ENCODE results near the gene MYRIP.

The MYRIP gene

GRCh38 chr3:40242638-40243037 is 433.2 kb downstream of the MYRIP start:
- Histone ChIP-seq H3K4me3 (ENCODE audit: low read length) (no peak overlapping the region), H3K27ac (ENCODE audit: low read depth, low read length) (no peak overlapping the region), H4K20me1 (ENCODE audit: control insufficient read depth, insufficient read depth, low read depth, low read length) (no peaks in the 10 kb centered on the region), H3F3A (ENCODE audit: control insufficient read depth, insufficient read depth) (no peaks in the 10 kb centered on the region), H3K4me1 (ENCODE audit: control insufficient read depth, low read length) (no peaks in the 10 kb centered on the region), H3K9me3 (ENCODE audit: control insufficient read depth, insufficient read depth, low read length) (no peaks in the 10 kb centered on the region), H3K4me2 (ENCODE audit: low read length) (no peak overlapping the region), H3K9me2 (replicated peaks; ENCODE audit: control insufficient read depth, low read length) (no peaks in the 10 kb centered on the region), H3K79me2 (ENCODE audit: control insufficient read depth, low read length) (no peaks in the 10 kb centered on the region), H3K36me3 (ENCODE audit: control insufficient read depth, low read length) (no peaks in the 10 kb centered on the region), H3K27me3 (ENCODE audit: control insufficient read depth, low read length) (no peaks in the 10 kb centered on the region)
- no peak for TF ChIP-seq EZH2phosphoT487 (IDR thresholded peaks at IDR 0.05; ENCODE audit: borderline replicate concordance, low read length)
- TF ChIP-seq CTCF (IDR thresholded peaks at IDR 0.05; ENCODE audit: low read depth, low read length, poor library complexity, severe bottlenecking): no peak

- H3K36me3 ChIP-seq (ENCODE audit: control insufficient read depth, low read length): no peaks in the 10 kb centered on the region
- TF ChIP-seq CTCF (IDR thresholded peaks at IDR 0.05; ENCODE audit: low read depth, low read length, poor library complexity, severe bottlenecking) (no peak), EZH2phosphoT487 (IDR thresholded peaks at IDR 0.05; ENCODE audit: borderline replicate concordance, low read length) (no peak)
- H3K4me1 ChIP-seq (ENCODE audit: control insufficient read depth, low read length): no peaks in the 10 kb centered on the region
- H3K4me2 ChIP-seq (ENCODE audit: low read length): no peak overlapping the region
- no peaks in the 10 kb centered on the region for H3K9me3 ChIP-seq (ENCODE audit: control insufficient read depth, insufficient read depth, low read length)
- no peaks in the 10 kb centered on the region for H3K79me2 ChIP-seq (ENCODE audit: control insufficient read depth, low read length)
- H4K20me1 ChIP-seq (ENCODE audit: control insufficient read depth, insufficient read depth, low read depth, low read length): no peaks in the 10 kb centered on the region
- no peaks in the 10 kb centered on the region for H3K27me3 ChIP-seq (ENCODE audit: control insufficient read depth, low read length)
- no peak overlapping the region for H3K4me3 ChIP-seq (ENCODE audit: low read length)
- H3K27ac ChIP-seq (ENCODE audit: low read depth, low read length): no peak overlapping the region
- H3K9me2 ChIP-seq (replicated peaks; ENCODE audit: control insufficient read depth, low read length): no peaks in the 10 kb centered on the region
- H3F3A ChIP-seq (ENCODE audit: control insufficient read depth, insufficient read depth): no peaks in the 10 kb centered on the region
Observed at GRCh38 chr3:40243056-40243455, 433.6 kb downstream of the MYRIP start.

GRCh38 chr3:40247714-40248454 is 438.5 kb downstream of the MYRIP start:
- Histone ChIP-seq H3K27ac (ENCODE audit: low read depth, low read length) (no peak overlapping the region), H3K9me3 (ENCODE audit: control insufficient read depth, insufficient read depth, low read length) (no peaks in the 10 kb centered on the region), H3K4me2 (ENCODE audit: low read length) (no peak overlapping the region), H3K27me3 (ENCODE audit: control insufficient read depth, low read length) (no peaks in the 10 kb centered on the region), H3K9me2 (replicated peaks; ENCODE audit: control insufficient read depth, low read length) (no peaks in the 10 kb centered on the region), H3K4me3 (ENCODE audit: low read length) (no peak overlapping the region), H4K20me1 (ENCODE audit: control insufficient read depth, insufficient read depth, low read depth, low read length) (no peaks in the 10 kb centered on the region), H3K36me3 (ENCODE audit: control insufficient read depth, low read length) (no peaks in the 10 kb centered on the region), H3K79me2 (ENCODE audit: control insufficient read depth, low read length) (no peaks in the 10 kb centered on the region), H3F3A (ENCODE audit: control insufficient read depth, insufficient read depth) (no peaks in the 10 kb centered on the region), H3K4me1 (ENCODE audit: control insufficient read depth, low read length) (no peaks in the 10 kb centered on the region)
- TF ChIP-seq CTCF (IDR thresholded peaks at IDR 0.05; ENCODE audit: low read depth, low read length, poor library complexity, severe bottlenecking): no peak
- TF ChIP-seq EZH2phosphoT487 (IDR thresholded peaks at IDR 0.05; ENCODE audit: borderline replicate concordance, low read length): no peak

Measured in DOHH2 (cell line).